Endothelial cell of umbilical vein (primary cell): ENCODE results near the gene GDE1. TPM values are rescaled to one million over a fixed set of nuclear protein-coding genes. Genes with fewer than 3 reads are reported as not detected.

Experiments used
- BruUV-seq: library from RNA; stranded (reverse); fragments of 400-500 nt; replicated peaks from 2 replicates; lab custom pipeline; 2021; lab: Mats Ljungman, UMichigan
- CTCF ChIA-PET: fragments of 300-600, 350-600 bp; sonication (Branson Sonifier 250); formaldehyde crosslinking; loops from one replicate; lab custom pipeline; 2021; ENCODE audit warnings: antibody characterized with exemption, inconsistent platforms; lab: Charles Lee
- POLR2A ChIA-PET: fragments of 300-600, 350-600 bp; sonication (Branson Sonifier 250); formaldehyde crosslinking; loops from one replicate; lab custom pipeline; 2021; ENCODE audit warnings: antibody characterized with exemption, inconsistent platforms; lab: Charles Lee
- DNase-seq: peaks from one replicate; pipeline ENCODE4 v3.0.0-alpha.2; 2011; ENCODE audit warnings: low read depth, low spot score
- FAIRE-seq: peaks from 2 replicates; lab custom pipeline; 2011; peaks lifted over from hg19 to GRCh38; lab: Jason Lieb, UNC
- H2AFZ ChIP-seq: 2 replicates; pipeline ENCODE4 v1.6.0; 2012; ENCODE audit warnings: low read depth, low read length, control low read depth, inconsistent platforms
- H3K27ac ChIP-seq: 2 replicates; pipeline ENCODE4 v1.5.1; 2011; ENCODE audit warnings: low read depth, mild to moderate bottlenecking, control low read depth, low read length, moderate library complexity; ENCODE audit not compliant: insufficient read depth
- H3K27me3 ChIP-seq, 2 experiments: 2 replicates each; pipeline versions ENCODE4 v1.6.0 to v1.6.1; 2011; ENCODE audit warnings: low read length in 2 of 2, mixed read lengths in 1 of 2; ENCODE audit not compliant: control insufficient read depth in 2 of 2, insufficient read depth in 2 of 2
- H3K36me3 ChIP-seq, 2 experiments: 2 replicates in 1 of 2; 3 replicates in 1 of 2; pipeline ENCODE4 v1.5.1; 2011; ENCODE audit warnings: low read length in 2 of 2, mild to moderate bottlenecking in 1 of 2, moderate library complexity in 1 of 2; ENCODE audit not compliant: control insufficient read depth in 2 of 2, insufficient read depth in 2 of 2; ENCODE audit errors: extremely low read depth in 1 of 2
- H3K4me1 ChIP-seq: 3 replicates; pipeline ENCODE4 v1.5.1; 2011; ENCODE audit warnings: mild to moderate bottlenecking, low read length; ENCODE audit not compliant: control insufficient read depth, insufficient read depth; ENCODE audit errors: extremely low read depth
- H3K4me2 ChIP-seq: 2 replicates; pipeline ENCODE4 v1.6.1; 2011; ENCODE audit warnings: low read length, control low read depth, mixed read lengths; ENCODE audit not compliant: insufficient read depth
- H3K4me3 ChIP-seq, 3 experiments: fragments of 200-600 bp in 1 of 3; sonication (generic), shearing (Covaris generic) in 1 of 3; replicated peaks in 1 of 3; 2 replicates each; pipeline ENCODE4 v1.5.1; 2011 to 2016; ENCODE audit warnings: control low read depth in 3 of 3, low read length in 3 of 3, mild to moderate bottlenecking in 2 of 3, inconsistent platforms in 1 of 3, low read depth in 1 of 3, moderate library complexity in 1 of 3; ENCODE audit not compliant: insufficient read depth in 1 of 3
- H3K79me2 ChIP-seq: 2 replicates; pipeline ENCODE4 v1.6.0; 2012; ENCODE audit warnings: low read length, inconsistent platforms; ENCODE audit not compliant: control insufficient read depth, insufficient read depth
- H3K9ac ChIP-seq: replicated peaks from 2 replicates; pipeline ENCODE3; 2011; ENCODE audit warnings: low read length, control low read depth; ENCODE audit not compliant: insufficient read depth; ENCODE audit errors: extremely low read depth
- H3K9me1 ChIP-seq: replicated peaks from 3 replicates; pipeline ENCODE4 v1.6.0; 2011; ENCODE audit warnings: mild to moderate bottlenecking, low read length; ENCODE audit not compliant: control insufficient read depth, insufficient read depth; ENCODE audit errors: extremely low read depth
- H3K9me3 ChIP-seq: replicated peaks from 2 replicates; pipeline ENCODE4 v1.5.1; 2012; ENCODE audit warnings: low read length, inconsistent platforms; ENCODE audit not compliant: control insufficient read depth, insufficient read depth
- H4K20me1 ChIP-seq: replicated peaks from 2 replicates; pipeline ENCODE3; 2011; ENCODE audit warnings: mild to moderate bottlenecking, low read length; ENCODE audit not compliant: control insufficient read depth, insufficient read depth; ENCODE audit errors: extremely low read depth
- EZH2 ChIP-seq: IDR thresholded peaks from 2 replicates; pipeline ENCODE4 v1.6.1; 2012; ENCODE audit warnings: borderline replicate concordance, low read depth, mild to moderate bottlenecking, moderate library complexity, low read length, inconsistent platforms; ENCODE audit not compliant: severe bottlenecking
- FOS ChIP-seq: IDR thresholded peaks from 2 replicates; pipeline ENCODE4 v1.6.1; 2011; ENCODE audit warnings: mild to moderate bottlenecking, low read length, moderate library complexity, borderline replicate concordance; ENCODE audit not compliant: insufficient read depth
- GATA2 ChIP-seq: IDR thresholded peaks from 2 replicates; pipeline ENCODE4 v1.7.0; 2011; ENCODE audit warnings: low read depth, mild to moderate bottlenecking, moderate library complexity, mixed read lengths, low read length; ENCODE audit not compliant: insufficient read length, insufficient read depth
- JUN ChIP-seq: IDR thresholded peaks from 2 replicates; pipeline ENCODE4 v1.6.1; 2011; ENCODE audit warnings: borderline replicate concordance, low read depth; ENCODE audit not compliant: insufficient read length, insufficient read depth
- MYC ChIP-seq: IDR thresholded peaks from one replicate; pipeline ENCODE4 v1.6.1; 2011; ENCODE audit warnings: mild to moderate bottlenecking, low read depth, low read length
- POLR2A ChIP-seq: IDR thresholded peaks from 2 replicates; pipeline ENCODE4 v1.6.1; 2012; ENCODE audit warnings: low read depth, mild to moderate bottlenecking, control low read depth, low read length
- POLR2AphosphoS5 ChIP-seq: IDR thresholded peaks from 2 replicates; pipeline ENCODE4 v1.6.1; 2012; ENCODE audit warnings: low read depth, mild to moderate bottlenecking, control low read depth, low read length, moderate library complexity; ENCODE audit not compliant: insufficient read depth
- dilution Hi-C: fragments of 300-500 bp; cut with MboI; formaldehyde crosslinking; loops from one replicate; pipeline ENCODE4 v1.15.0; 2019; ENCODE audit warnings: low sequenced_read_pairs; ENCODE audit not compliant: extremely low pct_ligation_motif_present
- intact Hi-C: fragments of 100-400 bp; cut with micrococcal nuclease; formaldehyde crosslinking; loops from one replicate; pipeline ENCODE4 v1.10.0; 2022
- polyA plus RNA-seq, 4 experiments: library from polyadenylated mRNA; depleted of rRNA in 3 of 4; stranded (reverse) in 3 of 4; unstranded in 1 of 4; fragments of >200 nt; gene quantifications; 2 replicates each; pipeline versions ENCODE4 v1.2.1 to v1.2.3, GENCODE V29; 2011 to 2012; ENCODE audit warnings: missing spikeins in 1 of 4
- total RNA-seq: library from RNA; stranded (reverse); gene quantifications from 2 replicates; pipeline ENCODE4 v1.2.3, GENCODE V29; 2021
- TF ChIP-seq, protein P1 (sequence below): IDR thresholded peaks from 2 replicates; pipeline ENCODE4 v1.6.1; 2011; ENCODE audit not compliant: insufficient read depth, insufficient read length
- TF ChIP-seq, protein P2 (sequence below), 2 donors: IDR thresholded peaks; 1 replicate in 1 of 2; 2 replicates in 1 of 2; pipeline ENCODE4 v1.5.1; 2011; ENCODE audit warnings: low read length in 2 of 2, mild to moderate bottlenecking in 2 of 2, moderate library complexity in 2 of 2, control low read depth in 1 of 2, inconsistent platforms in 1 of 2, low read depth in 1 of 2; ENCODE audit not compliant: insufficient read depth in 1 of 2; ENCODE audit errors: extremely low read depth in 1 of 2

GDE1 gene
- total and polyA plus RNA-seq, 2 donors (not counting 3 experiments of a cell fraction or from before 2014, with no cell fraction given): 34.9 to 50.5 TPM

DNA sequence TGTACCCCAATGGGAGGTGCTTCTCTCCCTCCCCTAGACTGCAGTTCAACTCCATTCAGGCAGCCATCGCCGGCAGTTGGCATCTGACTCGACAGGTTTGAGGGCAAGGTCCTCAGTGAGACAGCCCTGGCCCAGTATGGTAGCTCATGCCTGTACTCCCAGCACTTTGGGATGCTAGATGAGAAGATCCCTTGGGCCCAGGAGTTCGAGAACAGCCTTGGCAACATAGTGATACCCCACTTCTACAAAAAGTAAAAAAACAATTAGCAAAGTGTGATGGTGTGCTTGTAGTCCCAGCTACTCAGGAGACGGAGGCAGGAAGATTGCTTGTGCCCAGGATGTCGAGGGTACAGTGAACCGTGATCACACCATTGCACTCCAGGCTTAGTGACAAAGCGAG, 45.7 kb upstream of the GDE1 start:
- H3K4me1 ChIP-seq: no peaks in the 10 kb centered on the region
- no peak for TF ChIP-seq GATA2
- TF ChIP-seq MYC: no peak
- no peak for TF ChIP-seq EZH2
- TF ChIP-seq FOS: no peak
- TF ChIP-seq JUN: no peak
- TF ChIP-seq, protein P1, sequence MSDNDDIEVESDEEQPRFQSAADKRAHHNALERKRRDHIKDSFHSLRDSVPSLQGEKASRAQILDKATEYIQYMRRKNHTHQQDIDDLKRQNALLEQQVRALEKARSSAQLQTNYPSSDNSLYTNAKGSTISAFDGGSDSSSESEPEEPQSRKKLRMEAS: no peak
- TF ChIP-seq POLR2A: no peak
- no peak for TF ChIP-seq POLR2AphosphoS5
- TF ChIP-seq, protein P2, sequence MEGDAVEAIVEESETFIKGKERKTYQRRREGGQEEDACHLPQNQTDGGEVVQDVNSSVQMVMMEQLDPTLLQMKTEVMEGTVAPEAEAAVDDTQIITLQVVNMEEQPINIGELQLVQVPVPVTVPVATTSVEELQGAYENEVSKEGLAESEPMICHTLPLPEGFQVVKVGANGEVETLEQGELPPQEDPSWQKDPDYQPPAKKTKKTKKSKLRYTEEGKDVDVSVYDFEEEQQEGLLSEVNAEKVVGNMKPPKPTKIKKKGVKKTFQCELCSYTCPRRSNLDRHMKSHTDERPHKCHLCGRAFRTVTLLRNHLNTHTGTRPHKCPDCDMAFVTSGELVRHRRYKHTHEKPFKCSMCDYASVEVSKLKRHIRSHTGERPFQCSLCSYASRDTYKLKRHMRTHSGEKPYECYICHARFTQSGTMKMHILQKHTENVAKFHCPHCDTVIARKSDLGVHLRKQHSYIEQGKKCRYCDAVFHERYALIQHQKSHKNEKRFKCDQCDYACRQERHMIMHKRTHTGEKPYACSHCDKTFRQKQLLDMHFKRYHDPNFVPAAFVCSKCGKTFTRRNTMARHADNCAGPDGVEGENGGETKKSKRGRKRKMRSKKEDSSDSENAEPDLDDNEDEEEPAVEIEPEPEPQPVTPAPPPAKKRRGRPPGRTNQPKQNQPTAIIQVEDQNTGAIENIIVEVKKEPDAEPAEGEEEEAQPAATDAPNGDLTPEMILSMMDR (IDR thresholded peaks at IDR 0.05; ENCODE audit: extremely low read depth in 1 of 2, insufficient read depth in 1 of 2, low read depth in 1 of 2, low read length in 2 of 2): no peak
- no peaks in the 10 kb centered on the region for H3K9me3 ChIP-seq
- no TSS peak for BruUV-seq
- H3K4me3 ChIP-seq: no peak overlapping the region
- dilution Hi-C loops (no loop called here), intact Hi-C loops (no loop called here)
- H3K9me1 ChIP-seq: no peaks in the 10 kb centered on the region
- H2AFZ ChIP-seq: no peak overlapping the region
- no peak overlapping the region for H3K4me2 ChIP-seq
- H4K20me1 ChIP-seq: peaks cover 3% of the 10 kb centered on the region
- ChIA-PET CTCF (interaction anchor here (0.5 to 5.5 kb wide), 6 partner anchors 16 to 817 kb away, joined by 3 to 27 read pairs (median 3); no protein-coding TSS in a partner anchor), POLR2A (interaction anchor here (0.7 kb wide), 1 partner anchor 448 kb away, joined by 3 read pairs; no protein-coding TSS in a partner anchor)
- no peak for DNase-seq
- H3K27me3 ChIP-seq: no peaks in the 10 kb centered on the region
- no peak overlapping the region for H3K9ac ChIP-seq
- no peak for FAIRE-seq
- peaks cover 11 to 21% of the 10 kb centered on the region in 2 experiments for H3K36me3 ChIP-seq
- H3K79me2 ChIP-seq: peaks cover 5% of the 10 kb centered on the region
- no peak overlapping the region for H3K27ac ChIP-seq
